ENCODE results near the gene POLRMT.

The POLRMT gene

DNA sequence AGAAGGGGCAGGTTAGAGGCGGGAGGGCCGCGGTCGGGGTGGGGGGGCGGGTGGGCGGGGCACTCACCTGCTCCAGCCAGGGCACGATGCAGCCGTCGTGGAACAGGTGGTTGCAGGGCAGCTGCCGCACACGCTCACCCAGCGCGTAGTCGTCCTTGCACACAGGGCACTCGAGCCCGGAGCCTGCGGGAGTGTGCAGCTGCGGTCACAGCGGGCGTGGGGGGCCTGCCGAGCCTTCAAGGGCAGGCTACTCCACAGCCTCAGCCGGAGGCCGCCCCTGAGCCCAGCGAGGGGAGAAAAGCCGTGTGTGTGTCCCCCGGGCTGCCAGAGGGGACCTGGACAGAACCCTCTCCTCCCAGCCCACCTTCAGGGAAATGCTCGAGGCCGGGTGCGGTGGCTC lies 15.0 kb upstream of the POLRMT start:
- no peak for FAIRE-seq

DNA sequence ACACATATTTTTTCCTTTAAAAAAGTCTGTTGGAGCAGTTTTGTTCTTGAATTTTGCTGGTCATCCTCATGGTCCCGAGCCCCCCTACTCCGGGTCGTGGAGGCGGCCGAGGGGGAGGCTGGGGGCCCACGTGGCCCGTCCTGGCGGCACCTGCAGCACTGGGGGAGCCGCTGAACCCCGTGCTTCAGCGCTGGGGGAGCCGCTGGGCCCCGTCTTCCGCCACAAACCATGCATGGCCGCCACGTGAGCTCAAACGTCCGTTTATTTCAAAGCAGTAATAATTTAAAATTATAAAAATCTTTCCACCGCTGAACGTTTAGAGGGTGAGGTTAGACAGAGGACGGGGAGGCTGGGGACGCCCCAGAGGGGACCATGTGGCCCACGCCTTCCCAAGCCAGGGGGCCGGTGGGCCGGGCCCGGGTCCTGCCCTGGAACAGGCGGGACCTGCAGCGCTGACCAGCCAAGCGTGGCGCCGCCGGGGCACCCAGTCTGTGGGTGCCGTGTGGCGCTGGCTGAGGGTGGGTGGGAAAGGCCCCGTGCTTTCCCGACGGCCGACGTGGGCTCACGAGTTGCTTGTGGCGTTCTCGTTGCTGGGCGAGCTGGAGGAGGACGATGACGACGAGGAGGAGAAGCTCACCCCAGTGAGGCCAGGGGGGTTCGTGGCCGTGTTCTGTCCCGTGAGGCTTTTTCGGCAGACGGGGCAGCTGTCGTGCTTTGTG lies 14.4 kb upstream of the POLRMT start:
- no peak for DNase-seq (ENCODE audit: low spot score)
- no peak for FAIRE-seq

More for the DNA sequence above, 15.0 kb upstream of the POLRMT start:
- DNase-seq (ENCODE audit: low spot score) = no peak

GRCh38 chr19:646779-647565 lies 13.6 kb upstream of the POLRMT start:
- FAIRE-seq (no peak), DNase-seq (ENCODE audit: low spot score) (no peak)

- FAIRE-seq = no peak
- DNase-seq (ENCODE audit: low spot score) = no peak
Observed at GRCh38 chr19:645912-646778, 12.8 kb upstream of the POLRMT start.

- no peak for FAIRE-seq
- no peak for DNase-seq (ENCODE audit: low spot score)
Observed at GRCh38 chr19:644789-645188, 11.5 kb upstream of the POLRMT start.

- no peak for DNase-seq (ENCODE audit: low spot score)
- FAIRE-seq = no peak
Observed at GRCh38 chr19:644363-644762, 11.0 kb upstream of the POLRMT start.

DNA sequence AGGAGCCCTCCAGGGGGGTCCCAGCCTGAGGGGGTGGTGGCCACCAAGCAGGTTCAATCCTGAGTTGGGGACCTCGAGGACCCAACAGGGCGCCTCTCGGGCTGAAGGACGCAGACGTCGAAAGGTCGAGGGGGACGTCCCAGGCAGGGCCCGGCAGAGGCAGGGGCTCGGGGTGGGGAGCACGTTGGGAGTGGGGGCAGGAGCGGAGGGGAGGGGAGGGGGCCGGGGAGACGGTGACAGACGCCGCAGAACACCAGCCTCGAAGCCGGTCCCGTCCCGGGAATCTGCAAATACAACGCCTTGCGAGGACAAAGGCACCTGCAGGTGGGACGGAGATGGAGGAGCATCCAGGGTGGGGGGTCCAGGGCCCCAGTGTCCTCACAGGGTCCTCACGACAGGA lies 10.4 kb upstream of the POLRMT start:
- FAIRE-seq = no peak
- no peak for DNase-seq (ENCODE audit: low spot score)

DNA sequence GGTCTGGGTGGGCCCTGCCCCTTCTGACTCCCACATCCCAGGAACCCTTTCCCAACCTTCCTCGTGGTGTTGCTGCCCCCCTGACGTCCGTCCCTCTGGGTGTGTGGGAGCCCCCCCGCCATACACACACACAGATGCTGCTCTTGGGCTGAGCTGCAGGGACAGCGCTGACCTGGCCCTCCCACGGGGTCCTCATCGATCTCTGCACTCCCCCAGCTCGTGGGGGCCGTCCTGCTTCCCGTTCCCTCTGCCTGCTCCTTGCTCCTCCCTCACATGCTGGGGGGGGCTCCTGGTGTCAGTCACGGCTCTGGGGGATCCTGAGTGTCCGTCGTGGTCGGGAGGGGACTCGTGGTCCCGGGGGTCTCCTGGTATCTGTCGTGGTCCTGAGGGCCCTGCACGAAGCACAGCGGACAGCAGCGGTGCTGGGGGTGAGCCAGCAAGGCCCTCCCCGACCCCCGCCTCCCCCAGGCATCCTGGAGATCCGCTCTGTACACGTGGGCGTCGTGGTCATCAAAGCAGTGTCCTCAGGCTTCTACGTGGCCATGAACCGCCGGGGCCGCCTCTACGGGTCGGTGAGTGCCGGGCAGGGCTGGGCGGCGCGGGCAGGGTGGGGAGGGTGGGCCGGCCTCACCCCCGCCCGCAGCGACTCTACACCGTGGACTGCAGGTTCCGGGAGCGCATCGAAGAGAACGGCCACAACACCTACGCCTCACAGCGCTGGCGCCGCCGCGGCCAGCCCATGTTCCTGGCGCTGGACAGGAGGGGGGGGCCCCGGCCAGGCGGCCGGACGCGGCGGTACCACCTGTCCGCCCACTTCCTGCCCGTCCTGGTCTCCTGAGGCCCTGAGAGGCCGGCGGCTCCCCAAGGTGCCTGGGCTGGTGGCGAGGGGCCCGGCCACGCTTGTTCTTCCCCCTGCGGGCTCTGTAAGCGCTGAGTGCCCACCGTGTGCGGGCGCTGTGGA lies 9.7 kb upstream of the POLRMT start:
- DNase-seq (ENCODE audit: low spot score) (no peak), FAIRE-seq (no peak)

DNA sequence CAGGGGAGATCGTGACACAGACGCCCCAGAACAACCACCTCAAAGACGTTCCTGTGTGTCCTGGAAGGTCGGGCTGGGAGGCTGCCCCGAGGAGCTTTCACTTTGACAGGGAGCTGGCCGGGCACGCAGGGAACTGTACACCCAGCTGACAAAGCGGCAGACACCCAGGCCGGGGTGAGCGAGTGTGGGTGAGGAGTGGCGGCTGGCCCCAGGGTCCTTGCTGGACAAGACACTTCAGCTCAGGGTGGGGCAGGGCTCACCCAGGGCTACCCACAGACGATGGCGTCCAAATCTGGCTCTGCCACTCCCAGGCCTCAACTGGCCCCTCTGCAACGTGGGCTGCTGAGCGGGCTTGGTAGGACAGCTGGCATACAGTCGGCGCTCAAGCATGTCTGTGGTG lies 8.4 kb upstream of the POLRMT start:
- no peak for FAIRE-seq

DNA sequence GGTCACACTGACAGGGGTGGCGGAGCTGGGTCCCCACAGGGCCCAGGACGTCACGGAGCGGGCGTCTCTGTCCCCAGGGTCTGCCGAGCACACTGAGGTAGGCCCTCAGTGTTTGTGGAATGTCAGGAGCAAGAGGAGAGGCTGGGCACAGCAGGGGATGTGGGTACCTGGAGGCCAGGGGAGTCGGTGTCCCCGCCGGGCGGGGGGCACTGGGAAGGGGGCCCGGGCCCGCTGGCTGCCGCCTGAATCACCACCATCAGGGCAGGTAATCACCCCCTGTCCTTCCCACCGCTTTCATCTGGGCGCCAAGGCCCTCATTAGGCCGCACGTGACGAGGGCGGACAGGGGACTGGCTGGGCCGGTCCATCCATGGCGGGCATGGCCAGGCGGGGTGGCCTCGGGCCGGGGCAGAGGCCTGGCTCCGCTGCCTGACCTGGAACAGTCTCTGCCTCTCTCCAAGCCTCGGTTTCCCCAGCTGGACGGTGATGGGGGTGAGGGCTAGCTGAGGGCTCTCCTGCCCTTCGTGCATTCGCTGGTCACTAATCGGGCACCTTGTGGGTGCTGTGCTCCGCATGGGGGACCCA lies 7.4 kb upstream of the POLRMT start:
- no peak for FAIRE-seq
- no peak for DNase-seq (ENCODE audit: low spot score)

More for the DNA sequence above, 8.4 kb upstream of the POLRMT start:
- no peak for DNase-seq (ENCODE audit: low spot score)

DNA sequence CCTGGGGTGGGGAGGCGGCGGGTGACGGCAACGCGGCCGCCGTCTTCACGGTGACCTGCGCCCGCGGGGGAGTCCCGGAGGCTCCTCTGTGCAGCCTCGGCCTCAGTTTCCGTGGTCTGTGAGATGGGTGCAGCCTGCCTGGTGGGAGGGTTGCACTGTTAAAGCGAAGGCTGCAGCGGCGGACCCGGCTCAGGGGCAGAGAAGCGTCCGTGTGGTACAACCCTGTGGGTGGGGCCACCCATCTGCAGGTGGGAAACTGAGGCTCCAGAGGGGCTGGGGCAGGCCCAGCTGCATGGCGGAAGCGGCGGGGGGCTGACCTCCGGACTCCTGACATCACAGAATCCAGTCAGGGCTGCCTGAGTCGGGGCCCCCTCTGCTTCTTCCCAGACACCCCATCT lies 6.8 kb upstream of the POLRMT start:
- FAIRE-seq (no peak), DNase-seq (ENCODE audit: low spot score) (no peak)

- FAIRE-seq (no peak), DNase-seq (ENCODE audit: low spot score) (peak; percentile 73)
Observed at GRCh38 chr19:639253-640160, 6.2 kb upstream of the POLRMT start, which contains the start of gene FGF22. Gene FGF22 (plus strand): TSS chr19:639879. CDS start chr19:639926, 47 bp downstream.

DNA sequence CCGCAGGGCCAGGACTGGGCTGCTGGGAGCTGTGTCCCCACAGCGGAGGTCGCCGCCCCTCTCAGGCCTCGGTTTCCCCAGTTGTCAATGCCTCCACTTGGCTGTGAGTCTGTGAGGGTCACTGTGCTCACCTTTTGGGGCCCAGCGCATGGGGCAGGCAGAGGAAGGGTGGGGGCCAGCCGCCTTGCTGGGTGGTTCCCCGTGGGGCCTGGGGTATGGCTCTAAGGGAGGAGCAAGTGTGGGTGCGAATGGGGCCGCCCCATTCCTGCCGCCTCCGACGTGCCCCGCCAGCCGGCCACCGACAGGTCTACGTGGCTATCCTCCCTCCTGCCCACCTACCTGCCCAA lies 5.5 kb upstream of the POLRMT start:
- no peak for FAIRE-seq

DNA sequence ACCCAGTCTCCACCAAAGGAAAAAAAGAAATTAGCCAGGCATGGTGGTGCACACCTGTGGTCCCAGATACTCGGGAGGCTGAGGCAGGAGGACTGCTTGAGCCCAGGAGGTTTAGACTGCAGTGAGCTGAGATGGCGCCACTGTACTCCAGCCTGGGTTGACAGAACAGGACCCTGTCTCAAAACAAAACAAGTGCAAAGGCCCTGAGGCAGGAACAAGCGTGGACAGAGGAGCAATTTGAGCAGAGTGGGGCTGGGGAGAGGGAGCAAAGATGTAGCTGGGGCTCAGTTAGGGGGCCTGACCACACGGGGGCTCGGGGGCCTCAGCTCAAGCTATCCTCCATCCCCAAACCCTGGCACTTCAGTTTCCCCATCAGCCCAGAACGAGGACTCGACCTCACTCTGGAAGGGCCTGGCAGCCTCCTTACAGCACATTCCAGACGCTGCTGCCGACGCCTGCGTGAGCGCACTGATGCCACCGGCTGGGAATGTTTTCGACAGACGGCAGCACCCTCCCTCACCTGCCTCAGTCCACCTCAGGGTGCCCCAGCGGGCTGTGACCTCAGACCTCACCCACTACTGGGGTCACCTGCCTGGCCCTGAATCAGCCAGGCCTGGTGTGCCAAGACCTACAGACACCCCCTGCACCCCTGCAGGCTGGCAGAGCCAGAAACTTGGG lies 1.8 kb upstream of the POLRMT start:
- DNase-seq (ENCODE audit: low spot score) (peak; percentile 10), FAIRE-seq (no peak)

More for the DNA sequence above, 5.5 kb upstream of the POLRMT start:
- DNase-seq (ENCODE audit: low spot score) = no peak

- FAIRE-seq = no peak
- DNase-seq (ENCODE audit: low spot score) = no peak
Observed at GRCh38 chr19:633786-634639, 676 bp upstream of the POLRMT start.

GRCh38 chr19:632579-633067 lies 714 bp downstream of the POLRMT start:
- DNase-seq (ENCODE audit: low spot score) = peak; percentile 51
- FAIRE-seq = no peak

DNA sequence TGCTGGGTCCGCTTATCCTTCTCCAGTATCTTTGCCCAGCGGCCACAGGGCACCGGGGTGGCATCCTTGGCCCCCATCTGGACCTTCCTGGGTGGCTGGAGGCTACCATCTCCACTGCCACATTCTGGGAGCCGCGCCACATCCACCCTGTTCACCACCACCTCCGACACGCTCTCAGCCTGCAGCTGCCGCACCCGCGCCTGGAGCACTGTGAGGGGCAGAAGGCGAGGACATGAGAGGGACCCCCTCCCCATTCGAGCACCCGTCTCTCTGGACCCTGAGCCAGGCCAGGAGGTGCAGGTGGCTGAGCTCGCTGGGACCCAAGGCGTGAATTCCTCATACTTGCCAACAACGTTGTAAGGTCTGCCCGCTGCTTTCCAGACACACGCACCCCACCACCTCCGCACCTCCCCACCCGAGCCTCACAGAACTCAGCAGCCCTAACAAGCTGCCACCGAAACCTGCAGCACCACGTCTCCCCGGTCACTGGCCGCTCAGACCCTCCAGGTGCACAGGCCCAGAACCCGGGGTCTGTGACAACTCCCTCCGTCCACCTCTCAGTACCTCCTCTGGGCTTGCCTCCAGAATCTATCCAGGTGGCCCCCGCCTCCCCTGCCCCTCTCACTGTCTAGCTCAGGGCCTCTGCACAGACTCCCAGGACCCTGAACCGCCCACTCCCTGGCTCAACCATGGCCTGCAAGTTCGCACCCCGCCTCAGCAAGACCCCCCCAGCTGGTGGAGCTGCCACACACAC lies 3.2 kb downstream of the POLRMT start:
- DNase-seq (ENCODE audit: low spot score) = no peak
- FAIRE-seq = no peak
